GM12874 (cell line): ENCODE measurements around the gene C1QL2.

ENCODE experiments used
- CTCF ChIP-seq: IDR thresholded peaks from 2 replicates; pipeline ENCODE4 v1.5.1; 2011; ENCODE audit warnings: low read depth, mild to moderate bottlenecking, control low read depth, low read length, moderate library complexity; ENCODE audit not compliant: insufficient read depth

The C1QL2 gene

GRCh38 chr2:119158563-119159347 lies at the start of gene C1QL2:
TSS of gene C1QL2 (minus strand) at chr2:119158751. CDS start at chr2:119158269, 482 bp downstream.
- TF ChIP-seq CTCF = no peak

- no peak for TF ChIP-seq CTCF
Measured at GRCh38 chr2:119207447-119207846, 48.9 kb upstream of the C1QL2 start.

- TF ChIP-seq CTCF = no peak
Measured at GRCh38 chr2:119206201-119206600, 47.6 kb upstream of the C1QL2 start.

GRCh38 chr2:119205001-119205706 lies 46.6 kb upstream of the C1QL2 start:
- TF ChIP-seq CTCF = no peak

GRCh38 chr2:119204525-119204924 lies 46.0 kb upstream of the C1QL2 start:
- TF ChIP-seq CTCF = no peak

GRCh38 chr2:119202610-119203310 lies 44.2 kb upstream of the C1QL2 start:
- no peak for TF ChIP-seq CTCF

GRCh38 chr2:119201815-119202214 lies 43.3 kb upstream of the C1QL2 start:
- no peak for TF ChIP-seq CTCF
